Uterus (tissue), 4 donors: ENCODE measurements around the gene MFSD2B. TPM values are rescaled to one million over a fixed set of nuclear protein-coding genes. Genes with fewer than 3 reads are reported as not detected.

Experiments
- DNase-seq, 2 donors: peaks; one replicate each; pipeline ENCODE4 v3.0.0-alpha.2; 2019 to 2020
- H3K27ac ChIP-seq, 2 donors: fragments of 200-600 bp; sonication (generic); 1 replicate in 1 of 2; 2 replicates in 1 of 2; pipeline ENCODE4 v1.5.1; 2016 to 2018
- H3K27me3 ChIP-seq, 2 donors: fragments of 200-600 bp; sonication (generic); one replicate each; pipeline ENCODE4 v1.5.1; 2018 to 2019; ENCODE audit warnings: control low read depth in 1 of 2
- H3K36me3 ChIP-seq, 2 donors: fragments of 200-600 bp; sonication (generic); one replicate each; pipeline ENCODE4 v1.5.1; 2019; ENCODE audit warnings: control low read depth in 1 of 2
- H3K4me1 ChIP-seq, 2 donors: fragments of 200-600 bp; sonication (generic); one replicate each; pipeline ENCODE4 v1.5.1; 2018 to 2019; ENCODE audit warnings: control low read depth in 1 of 2
- H3K4me3 ChIP-seq, 2 donors: fragments of 200-600 bp; sonication (generic); 1 replicate in 1 of 2; 2 replicates in 1 of 2; pipeline ENCODE4 v1.5.1; 2018 to 2019; ENCODE audit warnings: mild to moderate bottlenecking in 1 of 2
- H3K9me3 ChIP-seq, 2 donors: fragments of 200-600 bp; sonication (generic); one replicate each; pipeline ENCODE4 v1.5.1; 2019; ENCODE audit warnings: control low read depth in 1 of 2
- POLR2A ChIP-seq, 2 donors: fragments of 450-650 bp; IDR thresholded peaks; one replicate each; pipeline ENCODE4 v1.6.1; 2016; ENCODE audit warnings: antibody characterized with exemption in 2 of 2, mild to moderate bottlenecking in 1 of 2, moderate library complexity in 1 of 2
- intact Hi-C: fragments of 100-400 bp; cut with DNase I; formaldehyde crosslinking; loops from one replicate; pipeline ENCODE4 v1.15.1; 2023; ENCODE audit warnings: low total_unique reads
- total RNA-seq, 4 donors: library from RNA; depleted of rRNA in 3 of 4; stranded (reverse); fragments of >200 nt in 3 of 4; gene quantifications; one replicate each; pipeline versions ENCODE4 v1.1.0 to v1.2.4, GENCODE V29; 2014 to 2023
- TF ChIP-seq, protein P1 (sequence below), 4 experiments: fragments of 200-600 bp in 2 of 4; fragments of 450-650 bp in 2 of 4; sonication (generic) in 2 of 4; IDR thresholded peaks; one replicate each; pipeline ENCODE4 v1.5.1; 2016 to 2019; ENCODE audit warnings: antibody characterized with exemption in 4 of 4, mild to moderate bottlenecking in 2 of 4, moderate library complexity in 1 of 4
- donor health status: DM: yes; HTN: yes; CAD: no.

MFSD2B gene
- total RNA-seq, 4 donors from 2014 or later = 0.35 to 1.4 TPM; not detected in 2

DNA sequence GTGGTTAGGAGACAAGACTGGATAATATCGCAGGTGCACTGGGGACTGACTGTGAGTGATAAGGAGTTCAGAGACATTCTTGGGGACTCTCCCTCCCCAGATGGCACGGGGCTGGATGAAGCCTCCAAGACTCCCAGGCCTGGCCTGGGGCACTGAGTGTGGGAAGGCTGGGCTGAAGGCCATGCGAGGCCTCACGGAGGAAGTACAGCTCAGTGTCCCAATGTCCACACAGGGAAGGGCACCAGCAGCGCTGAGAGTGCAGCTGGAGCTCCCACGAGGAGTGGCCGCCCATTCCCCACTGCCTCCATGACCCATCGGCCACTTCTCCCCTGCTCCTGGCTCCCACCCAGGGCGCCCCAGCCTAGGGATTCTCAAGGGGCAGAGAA, 6.5 kb downstream of the MFSD2B start:
- no peak for DNase-seq
- no peak overlapping the region for H3K4me3 ChIP-seq
- no peaks in the 10 kb centered on the region for H3K27me3 ChIP-seq
- intact Hi-C loops = no loop called here
- no peak overlapping the region for H3K27ac ChIP-seq
- H3K9me3 ChIP-seq = no peaks in the 10 kb centered on the region
- H3K36me3 ChIP-seq = no peaks in the 10 kb centered on the region
- H3K4me1 ChIP-seq = no peaks in the 10 kb centered on the region
- TF ChIP-seq POLR2A (IDR thresholded peaks at IDR 0.05) = no peak
- TF ChIP-seq, protein P1, sequence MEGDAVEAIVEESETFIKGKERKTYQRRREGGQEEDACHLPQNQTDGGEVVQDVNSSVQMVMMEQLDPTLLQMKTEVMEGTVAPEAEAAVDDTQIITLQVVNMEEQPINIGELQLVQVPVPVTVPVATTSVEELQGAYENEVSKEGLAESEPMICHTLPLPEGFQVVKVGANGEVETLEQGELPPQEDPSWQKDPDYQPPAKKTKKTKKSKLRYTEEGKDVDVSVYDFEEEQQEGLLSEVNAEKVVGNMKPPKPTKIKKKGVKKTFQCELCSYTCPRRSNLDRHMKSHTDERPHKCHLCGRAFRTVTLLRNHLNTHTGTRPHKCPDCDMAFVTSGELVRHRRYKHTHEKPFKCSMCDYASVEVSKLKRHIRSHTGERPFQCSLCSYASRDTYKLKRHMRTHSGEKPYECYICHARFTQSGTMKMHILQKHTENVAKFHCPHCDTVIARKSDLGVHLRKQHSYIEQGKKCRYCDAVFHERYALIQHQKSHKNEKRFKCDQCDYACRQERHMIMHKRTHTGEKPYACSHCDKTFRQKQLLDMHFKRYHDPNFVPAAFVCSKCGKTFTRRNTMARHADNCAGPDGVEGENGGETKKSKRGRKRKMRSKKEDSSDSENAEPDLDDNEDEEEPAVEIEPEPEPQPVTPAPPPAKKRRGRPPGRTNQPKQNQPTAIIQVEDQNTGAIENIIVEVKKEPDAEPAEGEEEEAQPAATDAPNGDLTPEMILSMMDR (IDR thresholded peaks at IDR 0.05) = no peak

DNA sequence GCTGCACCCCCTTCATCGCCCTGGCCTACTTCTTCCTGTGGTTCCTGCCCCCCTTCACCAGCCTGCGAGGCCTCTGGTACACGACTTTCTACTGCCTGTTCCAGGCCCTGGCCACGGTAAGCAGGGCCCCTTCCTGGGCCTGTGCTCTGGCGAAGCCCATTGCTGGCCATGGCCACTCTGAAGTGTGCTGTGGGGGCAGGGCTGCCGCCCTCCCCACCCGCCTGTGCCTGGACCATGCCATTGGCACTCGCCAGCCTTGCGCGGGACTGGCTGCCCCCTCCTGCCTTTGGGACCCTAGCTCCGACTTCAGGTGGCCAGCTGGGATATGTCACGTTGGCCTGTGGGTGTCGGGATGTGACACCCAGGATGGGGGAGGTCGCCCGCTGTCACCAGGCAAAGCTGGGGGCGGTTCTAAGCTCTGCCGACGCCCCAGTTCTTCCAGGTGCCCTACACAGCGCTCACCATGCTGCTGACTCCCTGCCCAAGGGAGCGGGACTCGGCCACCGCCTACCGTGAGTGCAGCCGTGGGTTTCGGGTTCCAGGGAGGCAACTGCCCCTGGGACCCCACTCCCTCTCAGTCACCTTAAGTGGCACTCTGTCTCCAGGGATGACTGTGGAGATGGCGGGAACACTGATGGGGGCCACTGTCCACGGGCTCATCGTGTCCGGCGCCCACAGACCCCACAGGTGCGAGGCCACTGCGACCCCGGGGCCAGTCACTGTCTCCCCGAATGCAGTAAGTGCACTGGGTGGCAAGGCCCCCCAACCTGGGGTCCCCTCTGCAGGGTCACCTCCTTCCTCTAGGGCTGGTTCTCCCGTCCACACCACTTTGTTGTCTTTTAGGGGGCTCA, 7.2 kb downstream of the MFSD2B start:
- no peak for DNase-seq
- TF ChIP-seq POLR2A (IDR thresholded peaks at IDR 0.05) = no peak
- TF ChIP-seq, protein P1 (IDR thresholded peaks at IDR 0.05) = no peak
- Histone ChIP-seq H3K27ac (no peak overlapping the region), H3K27me3 (no peaks in the 10 kb centered on the region), H3K9me3 (no peaks in the 10 kb centered on the region), H3K4me1 (no peaks in the 10 kb centered on the region), H3K4me3 (no peak overlapping the region), H3K36me3 (no peaks in the 10 kb centered on the region)
- intact Hi-C loops = no loop called here

DNA sequence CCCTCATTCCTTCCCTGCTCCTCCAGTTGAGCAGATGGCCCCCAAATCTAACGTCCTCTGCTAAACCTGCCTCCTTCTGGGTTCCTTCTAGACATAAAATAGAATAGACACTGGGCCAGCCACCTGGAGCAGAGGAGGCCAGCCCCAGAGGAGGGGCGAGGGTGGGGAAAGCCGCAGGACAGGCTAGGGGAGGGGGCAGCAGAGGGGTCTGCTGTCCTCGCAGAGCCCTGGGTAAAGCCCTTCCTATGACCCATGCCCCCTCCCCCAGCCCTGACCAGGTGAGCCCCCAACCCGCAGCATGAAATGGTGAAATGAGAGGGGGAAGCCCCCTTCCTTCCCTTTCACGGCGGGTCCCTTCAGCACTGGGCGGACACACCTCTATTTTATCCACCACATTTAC, 7.8 kb downstream of the MFSD2B start:
- TF ChIP-seq, protein P1 (IDR thresholded peaks at IDR 0.05) = no peak
- TF ChIP-seq POLR2A (IDR thresholded peaks at IDR 0.05) = no peak

GRCh38 chr2:24018241-24018640, 8.4 kb downstream of the MFSD2B start:
- H3K4me1 ChIP-seq = no peaks in the 10 kb centered on the region
- intact Hi-C loops = no loop called here
- H3K4me3 ChIP-seq = no peak overlapping the region

More for the DNA sequence above, 7.8 kb downstream of the MFSD2B start:
- no peaks in the 10 kb centered on the region for H3K9me3 ChIP-seq
- H3K27me3 ChIP-seq = no peaks in the 10 kb centered on the region
- no peaks in the 10 kb centered on the region for H3K4me1 ChIP-seq
- H3K4me3 ChIP-seq = no peak overlapping the region
- H3K27ac ChIP-seq = no peak overlapping the region
- DNase-seq = no peak
- intact Hi-C loops = no loop called here
- no peaks in the 10 kb centered on the region for H3K36me3 ChIP-seq

GRCh38 chr2:24019729-24020128, 9.8 kb downstream of the MFSD2B start:
- Histone ChIP-seq H3K27ac (no peak overlapping the region), H3K4me3 (no peak overlapping the region), H3K4me1 (no peaks in the 10 kb centered on the region), H3K9me3 (no peaks in the 10 kb centered on the region), H3K27me3 (no peaks in the 10 kb centered on the region), H3K36me3 (no peaks in the 10 kb centered on the region)
- intact Hi-C loops = no loop called here
- no peak for DNase-seq
- no peak for TF ChIP-seq POLR2A (IDR thresholded peaks at IDR 0.05)
- TF ChIP-seq, protein P1 (IDR thresholded peaks at IDR 0.05) = no peak

More at GRCh38 chr2:24018241-24018640, 8.4 kb downstream of the MFSD2B start:
- Histone ChIP-seq H3K36me3 (no peaks in the 10 kb centered on the region), H3K27me3 (no peaks in the 10 kb centered on the region), H3K9me3 (no peaks in the 10 kb centered on the region), H3K27ac (no peak overlapping the region)
- TF ChIP-seq, protein P1 (IDR thresholded peaks at IDR 0.05) = no peak
- TF ChIP-seq POLR2A (IDR thresholded peaks at IDR 0.05) = no peak
- DNase-seq = no peak
